GM12875 (cell line): ENCODE data around the gene ACVR1B.

ENCODE experiments used
- H3K4me3 ChIP-seq: one replicate; pipeline ENCODE4 v1.5.1; 2011; ENCODE audit warnings: low read depth, low read length, control low read depth
- CTCF ChIP-seq: IDR thresholded peaks from 2 replicates; pipeline ENCODE4 v1.5.1; 2011; ENCODE audit warnings: low read depth, mild to moderate bottlenecking, control low read depth, inconsistent platforms, low read length, moderate library complexity, borderline replicate concordance; ENCODE audit not compliant: insufficient read depth

The ACVR1B gene

DNA sequence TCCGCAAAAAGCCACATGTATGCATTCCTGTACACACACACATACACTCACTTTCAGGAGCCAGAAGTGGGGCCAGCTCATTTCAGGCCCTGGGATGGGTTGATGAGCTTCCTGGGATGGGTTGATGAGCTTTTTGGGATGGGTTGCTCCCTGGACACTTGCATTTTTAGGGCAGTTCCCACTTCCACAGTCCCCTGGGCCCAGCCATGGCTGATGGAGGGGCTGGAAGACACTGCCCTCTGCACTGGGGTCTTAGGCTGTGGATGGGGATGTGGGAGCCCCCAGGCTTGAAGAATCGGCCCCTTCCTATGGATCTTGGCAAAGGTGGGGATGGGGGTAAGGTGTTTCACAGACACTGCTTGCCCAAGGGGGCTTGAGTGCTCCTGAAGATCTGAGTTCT lies 31.5 kb upstream of the ACVR1B start:
- no peak for TF ChIP-seq CTCF
- H3K4me3 ChIP-seq, result no peak overlapping the region

DNA sequence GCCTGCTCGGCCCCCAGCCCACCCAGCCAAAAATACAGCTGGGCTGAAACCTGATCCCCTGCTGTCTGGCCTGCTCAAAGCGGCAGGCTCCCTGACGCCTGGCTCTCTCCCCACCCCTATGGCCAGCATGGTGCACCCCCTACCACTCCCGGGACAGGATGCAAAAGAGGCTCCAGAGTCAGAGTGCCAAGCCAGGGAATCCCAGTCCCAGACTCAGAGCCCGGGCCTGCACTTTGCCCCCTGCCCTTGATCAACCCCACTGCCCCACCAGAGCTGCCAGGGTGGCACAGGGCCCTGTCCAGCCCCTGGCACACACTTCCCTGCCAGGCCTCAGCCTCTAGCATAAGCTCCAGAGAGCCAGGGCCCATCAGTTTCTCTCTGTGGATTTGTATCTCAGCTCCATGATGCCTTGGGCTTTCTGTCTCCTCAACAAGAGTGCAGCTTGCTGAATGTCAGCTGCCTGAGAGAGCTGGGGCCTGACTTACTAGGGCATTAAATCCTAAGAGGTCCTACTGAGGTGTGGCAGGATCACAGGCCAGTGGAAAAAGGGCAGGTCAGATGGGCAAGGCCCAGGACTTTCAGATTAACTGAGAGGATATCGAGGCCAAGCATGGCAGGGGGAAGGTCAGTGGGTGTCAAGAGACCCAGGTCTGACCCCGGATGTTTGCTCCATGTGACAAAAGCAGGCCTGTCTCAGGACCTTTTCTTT lies 30.3 kb upstream of the ACVR1B start:
- no peak for TF ChIP-seq CTCF
- no peak overlapping the region for H3K4me3 ChIP-seq

GRCh38 chr12:51922146-51922545 lies 29.4 kb upstream of the ACVR1B start:
- TF ChIP-seq CTCF, result no peak
- no peak overlapping the region for H3K4me3 ChIP-seq

- TF ChIP-seq CTCF, result no peak
- H3K4me3 ChIP-seq, result no peak overlapping the region
These were observed 28.6 kb upstream of the ACVR1B start for GRCh38 chr12:51922762-51923505.

DNA sequence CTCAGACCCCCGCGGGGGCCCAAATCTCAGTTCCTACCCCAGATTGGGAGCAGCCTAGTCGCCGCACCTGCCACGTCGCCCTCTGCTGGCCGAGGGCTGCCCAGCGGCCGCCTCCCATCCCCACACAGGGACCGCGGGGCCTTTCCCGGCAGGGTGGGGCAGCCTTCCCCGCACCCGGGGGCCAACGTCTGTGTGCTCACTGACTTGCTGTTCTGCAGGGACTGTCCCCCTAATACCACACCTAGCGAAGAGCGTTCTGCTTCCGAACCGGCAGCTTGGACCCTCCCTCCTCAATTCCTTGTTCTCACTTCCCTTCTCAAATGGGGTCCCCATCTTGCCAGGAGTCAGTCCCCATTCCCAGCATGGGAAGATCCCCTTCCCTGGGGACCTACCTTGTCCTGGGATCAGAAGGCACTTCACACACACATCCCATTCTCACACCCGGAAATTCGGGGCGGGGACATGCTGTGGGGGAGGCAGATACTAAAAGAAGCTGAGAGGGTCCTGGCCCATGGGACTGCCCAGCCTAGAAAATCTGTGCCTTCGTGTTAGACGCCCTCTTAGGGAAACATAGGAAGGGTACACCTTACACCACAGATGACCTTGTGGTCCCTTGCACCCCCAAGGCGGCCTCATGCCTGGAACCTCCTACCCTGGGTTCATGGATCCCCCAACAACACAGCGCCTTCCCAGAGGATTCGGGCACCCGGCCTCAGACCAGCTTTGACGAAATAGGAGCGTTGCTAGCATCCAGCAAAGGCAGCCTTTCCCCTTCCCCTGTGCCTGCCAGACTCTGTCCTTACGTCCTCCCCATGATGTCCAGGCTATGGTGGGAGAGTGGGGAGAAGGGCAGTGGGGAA lies 27.8 kb upstream of the ACVR1B start:
- peak; percentile 90 for TF ChIP-seq CTCF
- H3K4me3 ChIP-seq, result no peak overlapping the region

DNA sequence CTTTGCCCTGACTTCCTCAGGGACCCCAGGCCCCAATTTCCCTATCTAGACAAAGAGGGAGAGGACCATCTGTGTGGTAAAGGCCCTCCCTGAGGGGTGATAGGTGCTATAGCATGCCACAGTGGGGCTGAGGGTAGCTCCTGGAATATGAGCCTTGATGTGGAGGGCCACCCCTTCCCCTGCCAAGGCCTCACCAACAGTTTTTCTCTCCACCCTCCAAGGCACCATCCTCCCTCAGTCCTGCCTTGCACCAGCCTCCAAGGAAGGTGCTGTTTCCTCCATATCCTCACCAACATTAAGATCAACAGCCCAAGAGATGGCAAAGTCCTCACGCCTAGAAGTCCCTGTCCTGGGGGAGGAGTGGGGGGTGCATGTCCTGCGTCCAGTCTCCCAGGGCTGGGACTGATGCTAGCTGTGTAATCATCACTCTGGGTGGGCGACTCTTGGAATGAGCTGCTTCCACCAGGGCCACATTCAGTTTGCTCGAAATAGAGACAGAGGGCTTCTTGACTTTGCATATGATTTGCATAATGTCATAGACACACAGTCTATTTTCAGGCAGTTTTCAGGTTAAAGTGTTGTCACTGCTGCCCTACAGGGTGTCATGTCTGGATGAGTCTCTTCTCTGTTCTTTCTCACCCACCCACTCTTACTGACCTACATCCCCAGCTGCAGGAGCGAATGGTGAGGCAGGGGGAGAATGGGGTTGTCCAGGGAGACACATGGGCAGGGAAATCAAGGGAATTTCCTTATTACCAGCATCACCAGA lies 26.8 kb upstream of the ACVR1B start:
- TF ChIP-seq CTCF, result no peak
- no peak overlapping the region for H3K4me3 ChIP-seq
